Stimulated activated CD4-positive, alpha-beta T cell treated with anti-CD3 and anti-CD28 coated beads, Interleukin-15, amount 100 ng/mL, for 1 hour (primary cell): ENCODE results near the gene ADAMTS12.
A peak's percentile ranks its signal among the peaks of the same experiment; 100 is the strongest.

Experiments
- DNase-seq, 2 donors: peaks; one replicate each; pipeline ENCODE4 v3.0.0-alpha.2; 2020; ENCODE audit warnings: low read depth in 1 of 2, low spot score in 1 of 2

Gene ADAMTS12

GRCh38 chr5:33608344-33609041 lies 283.3 kb downstream of the ADAMTS12 start:
- no peak for DNase-seq

GRCh38 chr5:33604503-33604902 lies 287.3 kb downstream of the ADAMTS12 start:
- no peak for DNase-seq

- no peak for DNase-seq
These were observed 289.9 kb downstream of the ADAMTS12 start for GRCh38 chr5:33601881-33602280.

GRCh38 chr5:33595303-33595702 lies 296.5 kb downstream of the ADAMTS12 start:
- no peak for DNase-seq

GRCh38 chr5:33594006-33594405 lies 297.8 kb downstream of the ADAMTS12 start:
- DNase-seq: no peak

- no peak for DNase-seq
These were observed 299.5 kb downstream of the ADAMTS12 start for GRCh38 chr5:33592245-33592644.

GRCh38 chr5:33588654-33589372 lies 303.0 kb downstream of the ADAMTS12 start:
- peak in 1 of 2 donors; percentile 1 for DNase-seq

- no peak for DNase-seq
These were observed 308.5 kb downstream of the ADAMTS12 start for GRCh38 chr5:33583332-33583731.

- DNase-seq: no peak
These were observed 309.4 kb downstream of the ADAMTS12 start for GRCh38 chr5:33582417-33582816.

- no peak for DNase-seq
These were observed 312.0 kb downstream of the ADAMTS12 start for GRCh38 chr5:33579789-33580188.

GRCh38 chr5:33579152-33579551 lies 312.6 kb downstream of the ADAMTS12 start:
- DNase-seq: no peak

GRCh38 chr5:33576726-33577590 lies 314.8 kb downstream of the ADAMTS12 start:
- no peak for DNase-seq

GRCh38 chr5:33565324-33565723 lies 326.5 kb downstream of the ADAMTS12 start:
- no peak for DNase-seq

GRCh38 chr5:33563983-33564908 lies 327.5 kb downstream of the ADAMTS12 start:
- DNase-seq: no peak

GRCh38 chr5:33563530-33563929 lies 328.3 kb downstream of the ADAMTS12 start:
- no peak for DNase-seq

- DNase-seq: no peak
These were observed 333.3 kb downstream of the ADAMTS12 start for GRCh38 chr5:33558489-33558888.

- DNase-seq: no peak
These were observed 334.2 kb downstream of the ADAMTS12 start for GRCh38 chr5:33557605-33558004.

GRCh38 chr5:33556330-33557328 lies 335.2 kb downstream of the ADAMTS12 start:
- DNase-seq: no peak

- DNase-seq: no peak
These were observed 341.7 kb downstream of the ADAMTS12 start for GRCh38 chr5:33549982-33550567.
